ENCODE measurements around the gene TRIM71. TPM values are rescaled to one million over a fixed set of nuclear protein-coding genes. Genes with fewer than 3 reads are reported as not detected.
A peak's percentile ranks its signal among the peaks of the same experiment; 100 is the strongest.
"Not testable (repeated sequence)": the region's sequence is repeated elsewhere in the genome, so short reads cannot be mapped to it uniquely, and the experiment has no call there.

TRIM71 gene
- total RNA-seq, 1 donor from 2014 or later, result 106 TPM

DNA sequence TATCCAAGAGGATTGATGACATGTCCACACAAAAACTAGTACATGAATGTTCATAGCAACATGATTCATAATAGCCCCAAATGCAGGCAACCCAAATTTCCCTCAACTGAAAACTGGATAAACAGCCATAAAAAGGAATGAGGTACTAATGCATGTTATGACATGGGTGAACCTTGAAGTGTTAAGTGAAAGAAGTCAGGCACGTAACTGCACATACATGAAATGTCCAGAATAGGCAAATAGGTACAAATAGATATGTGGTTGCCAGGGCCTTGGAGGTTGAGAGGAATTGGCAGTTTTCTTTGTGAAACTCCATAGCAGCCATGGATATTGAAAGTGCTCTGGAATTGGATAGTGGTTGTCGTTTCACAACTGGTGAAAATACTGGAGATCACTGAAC is 81.5 kb downstream of the TRIM71 start:
- Histone ChIP-seq H3K9ac (no peak overlapping the region), H2AFZ (replicated peaks) (no peak overlapping the region), H3K27me3 (no peaks in the 10 kb centered on the region), H3F3A (ENCODE audit: low read depth) (peaks cover 77% of the 10 kb centered on the region), H3K4me2 (no peak overlapping the region), H3K4me1 (peaks cover 18% of the 10 kb centered on the region), H3K79me2 (ENCODE audit: low read depth) (peaks cover 63% of the 10 kb centered on the region), H3K27ac (peak overlapping the region; percentile 59), H3K4me3 (no peak overlapping the region), H3K36me3 (no peaks in the 10 kb centered on the region), H4K20me1 (ENCODE audit: low read depth) (peaks cover 66% of the 10 kb centered on the region), H3K9me3 (ENCODE audit: low read depth) (no peaks in the 10 kb centered on the region)
- Mint-ChIP-seq H3K27me3 (ENCODE audit: insufficient read depth, low read depth) (peaks cover 2% of the 10 kb centered on the region), H3K4me1 (peaks cover 2% of the 10 kb centered on the region), H3K4me3 (no peak overlapping the region), H3K36me3 (peaks cover 28% of the 10 kb centered on the region), H3K27ac (no peak overlapping the region), H3K9me3 (no peaks in the 10 kb centered on the region)
- TF ChIP-seq CTCF (IDR thresholded peaks at IDR 0.05) (no peak), EZH2phosphoT487 (IDR thresholded peaks at IDR 0.05) (no peak), EZH2 (IDR thresholded peaks at IDR 0.05) (no peak)
- DNase-seq (ENCODE audit: low spot score), result no peak

DNA sequence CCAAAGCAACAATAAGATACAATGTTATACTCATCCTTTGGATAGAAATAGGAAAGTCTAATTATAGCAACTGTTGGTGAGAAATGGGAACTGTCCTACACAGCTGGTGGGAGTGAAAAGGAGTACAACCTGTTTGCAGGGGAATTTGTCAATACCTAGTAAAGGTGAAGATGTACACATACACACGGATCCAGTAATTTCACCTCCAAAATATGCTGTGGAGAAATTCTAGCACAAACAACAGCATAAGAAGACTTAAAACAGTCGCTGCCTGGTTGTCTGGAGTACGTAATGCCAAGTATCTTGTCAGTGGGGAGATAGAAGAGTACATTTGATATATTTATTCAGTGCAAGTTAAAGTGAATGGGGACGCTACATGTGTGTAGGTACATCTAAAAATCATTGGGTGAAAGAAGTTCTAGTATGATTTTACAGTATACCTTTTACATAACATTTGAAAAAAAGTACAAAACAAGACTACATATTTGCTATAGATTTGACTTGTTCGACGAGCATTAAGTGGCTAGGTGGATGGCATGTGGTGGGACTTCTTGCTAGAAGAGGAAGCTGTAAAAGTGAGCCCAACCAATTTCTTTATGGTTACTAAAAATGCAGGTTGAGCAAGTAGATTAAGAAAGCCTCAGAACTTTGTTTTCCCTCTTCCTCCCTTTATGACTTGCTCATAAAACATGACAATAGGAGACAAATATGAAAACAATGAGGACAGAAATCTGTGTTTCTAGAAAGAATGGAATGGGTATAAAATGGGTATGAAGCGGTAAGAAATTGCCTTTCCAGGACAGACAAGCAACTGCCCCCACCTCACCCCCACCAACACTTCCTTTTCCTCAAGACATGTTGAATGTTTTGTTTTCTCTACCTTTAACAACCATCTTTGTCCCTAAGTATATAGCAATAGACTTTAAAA is 83.5 kb downstream of the TRIM71 start:
- H3K4me2 ChIP-seq, result no peak overlapping the region
- H3K9me3 ChIP-seq (ENCODE audit: low read depth), result no peaks in the 10 kb centered on the region
- no peak overlapping the region for H3K4me3 Mint-ChIP-seq
- no peaks in the 10 kb centered on the region for H3K9me3 Mint-ChIP-seq
- no peak overlapping the region for H3K27ac ChIP-seq
- no peaks in the 10 kb centered on the region for H3K36me3 ChIP-seq
- peaks cover 2% of the 10 kb centered on the region for H3K4me1 Mint-ChIP-seq
- H3K4me1 ChIP-seq, result peaks cover 18% of the 10 kb centered on the region
- no peak overlapping the region for H2AFZ ChIP-seq (replicated peaks)
- H3K9ac ChIP-seq, result no peak overlapping the region
- no peak overlapping the region for H3K4me3 ChIP-seq
- H3K27ac Mint-ChIP-seq, result no peak overlapping the region
- H3F3A ChIP-seq (ENCODE audit: low read depth), result peaks cover 61% of the 10 kb centered on the region
- H4K20me1 ChIP-seq (ENCODE audit: low read depth), result peaks cover 46% of the 10 kb centered on the region
- TF ChIP-seq EZH2phosphoT487 (IDR thresholded peaks at IDR 0.05), result no peak
- TF ChIP-seq CTCF (IDR thresholded peaks at IDR 0.05), result no peak
- TF ChIP-seq EZH2 (IDR thresholded peaks at IDR 0.05), result no peak
- no peaks in the 10 kb centered on the region for H3K27me3 ChIP-seq
- peaks cover 43% of the 10 kb centered on the region for H3K79me2 ChIP-seq (ENCODE audit: low read depth)
- DNase-seq (ENCODE audit: low spot score), result no peak
- H3K36me3 Mint-ChIP-seq, result peaks cover 10% of the 10 kb centered on the region
- peaks cover 2% of the 10 kb centered on the region for H3K27me3 Mint-ChIP-seq (ENCODE audit: insufficient read depth, low read depth)

- Histone ChIP-seq H3K4me2 (peak overlapping the region; percentile 66), H4K20me1 (ENCODE audit: low read depth) (peaks cover 31% of the 10 kb centered on the region), H2AFZ (replicated peaks) (peak overlapping the region; percentile 77), H3F3A (ENCODE audit: low read depth) (peaks cover 45% of the 10 kb centered on the region), H3K4me1 (peaks cover 11% of the 10 kb centered on the region), H3K79me2 (ENCODE audit: low read depth) (peaks cover 28% of the 10 kb centered on the region), H3K4me3 (peak overlapping the region; percentile 47)
- not testable (repeated sequence) for H3K9ac ChIP-seq; H3K9me3 ChIP-seq (ENCODE audit: low read depth); H3K27ac ChIP-seq; H3K36me3 Mint-ChIP-seq; H3K27me3 Mint-ChIP-seq (ENCODE audit: insufficient read depth, low read depth); H3K27me3 ChIP-seq; H3K4me3 Mint-ChIP-seq; H3K9me3 Mint-ChIP-seq; H3K27ac Mint-ChIP-seq; H3K36me3 ChIP-seq; H3K4me1 Mint-ChIP-seq
- peak; percentile 59 for TF ChIP-seq CTCF (IDR thresholded peaks at IDR 0.05)
- peak; percentile 73 for DNase-seq (ENCODE audit: low spot score)
Observed at GRCh38 chr3:32902887-32903371, 85.1 kb downstream of the TRIM71 start.
